Measurements from ENCODE around the gene KAT8. TPM values are rescaled to one million over a fixed set of nuclear protein-coding genes. Genes with fewer than 3 reads are reported as not detected.
"Not testable (repeated sequence)": the region's sequence is repeated elsewhere in the genome, so short reads cannot be mapped to it uniquely, and the experiment has no call there.

Gene KAT8
- total RNA-seq, 1 experiment from 2014 or later, result 66.6 TPM

DNA sequence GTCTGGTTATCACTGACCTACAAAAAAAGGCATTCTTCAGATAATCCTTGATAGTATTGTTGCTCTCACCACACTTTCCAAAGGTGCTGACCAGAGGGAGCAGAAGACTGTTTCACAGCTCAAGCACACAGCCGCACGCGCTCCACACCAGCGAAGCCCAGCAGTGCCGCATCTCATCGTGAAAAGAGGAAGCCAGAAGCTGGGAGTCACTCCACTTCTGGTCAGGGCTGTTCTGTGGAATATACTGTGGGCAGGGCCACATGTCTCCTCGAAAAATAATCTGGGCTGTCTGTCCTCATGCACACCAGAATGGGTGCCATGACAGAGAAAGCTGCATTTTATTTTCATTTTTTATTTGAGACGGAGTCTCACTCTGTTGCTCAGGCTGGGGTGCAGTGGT is 39.7 kb downstream of the KAT8 start:
- TF ChIP-seq CTCF (IDR thresholded peaks at IDR 0.05; ENCODE audit: unreplicated experiment), result no peak
- Mint-ChIP-seq H3K36me3 (ENCODE audit: insufficient read depth, unreplicated experiment) (no peaks in the 10 kb centered on the region), H3K4me1 (ENCODE audit: low read depth, unreplicated experiment) (no peaks in the 10 kb centered on the region), H3K9me3 (ENCODE audit: low read depth, unreplicated experiment) (no peaks in the 10 kb centered on the region), H3K4me3 (ENCODE audit: low read depth, unreplicated experiment) (no peak overlapping the region), H3K27me3 (ENCODE audit: unreplicated experiment) (no peaks in the 10 kb centered on the region), H3K27ac (ENCODE audit: unreplicated experiment) (no peak overlapping the region)
- CTCF ChIA-PET, result interaction anchor here (0.7 to 1.5 kb wide), 3 partner anchors 15 to 44 kb away, joined by 3 to 4 read pairs (median 4); partner anchors contain the start of gene KAT8
- intact Hi-C loops (cut with micrococcal nuclease; ENCODE audit: unreplicated experiment), result loop anchor here (5.0 kb wide), 1 partner anchor 170 kb away; the partner anchor contains the start of gene HSD3B7
- no peak for DNase-seq
- no TSS peak for BruUV-seq (replicated peaks)

DNA sequence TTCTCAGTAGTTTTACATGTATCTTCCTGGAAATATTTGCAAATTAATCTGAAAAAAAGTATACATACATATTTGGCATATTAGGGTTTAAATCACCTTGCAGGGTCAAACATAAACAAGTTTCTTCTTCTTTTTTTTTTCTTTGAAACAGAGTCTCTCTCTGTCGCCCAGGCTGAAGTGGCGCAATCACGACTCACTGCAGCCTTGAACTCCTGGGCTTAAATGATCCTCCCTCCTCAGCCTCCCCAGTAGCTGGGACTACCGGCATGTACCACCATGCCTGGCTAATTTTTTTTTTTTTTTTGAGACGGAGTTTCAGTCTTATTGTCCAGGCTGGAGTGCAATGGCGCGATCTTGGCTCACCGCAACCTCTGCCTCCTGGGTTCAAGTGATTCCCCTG is 49.9 kb downstream of the KAT8 start:
- intact Hi-C loops (cut with micrococcal nuclease; ENCODE audit: unreplicated experiment), result no loop called here
- no peak for DNase-seq
- no peaks in the 10 kb centered on the region for H3K36me3 Mint-ChIP-seq (ENCODE audit: insufficient read depth, unreplicated experiment)
- no peak overlapping the region for H3K4me3 Mint-ChIP-seq (ENCODE audit: low read depth, unreplicated experiment)
- H3K27ac Mint-ChIP-seq (ENCODE audit: unreplicated experiment), result no peak overlapping the region
- BruUV-seq (replicated peaks), result no TSS peak
- H3K4me1 Mint-ChIP-seq (ENCODE audit: low read depth, unreplicated experiment), result peaks cover 8% of the 10 kb centered on the region
- no peak for TF ChIP-seq CTCF (IDR thresholded peaks at IDR 0.05; ENCODE audit: unreplicated experiment)
- CTCF ChIA-PET, result interaction anchor here (0.6 kb wide), 1 partner anchor 22 kb away, joined by 4 read pairs; no protein-coding TSS in a partner anchor
- H3K9me3 Mint-ChIP-seq (ENCODE audit: low read depth, unreplicated experiment), result no peaks in the 10 kb centered on the region
- no peaks in the 10 kb centered on the region for H3K27me3 Mint-ChIP-seq (ENCODE audit: unreplicated experiment)

GRCh38 chr16:31168848-31169247 is 51.4 kb downstream of the KAT8 start:
- CTCF ChIA-PET, result interaction anchor here (0.7 to 0.8 kb wide), 2 partner anchors 29 to 197 kb away, joined by 3 to 6 read pairs; no protein-coding TSS in a partner anchor
- TF ChIP-seq CTCF (IDR thresholded peaks at IDR 0.05; ENCODE audit: unreplicated experiment), result no peak
- Mint-ChIP-seq H3K4me3 (ENCODE audit: low read depth, unreplicated experiment) (no peak overlapping the region), H3K9me3 (ENCODE audit: low read depth, unreplicated experiment) (no peaks in the 10 kb centered on the region), H3K27ac (ENCODE audit: unreplicated experiment) (no peak overlapping the region), H3K4me1 (ENCODE audit: low read depth, unreplicated experiment) (peaks cover 8% of the 10 kb centered on the region), H3K27me3 (ENCODE audit: unreplicated experiment) (no peaks in the 10 kb centered on the region), H3K36me3 (ENCODE audit: insufficient read depth, unreplicated experiment) (no peaks in the 10 kb centered on the region)
- intact Hi-C loops (cut with micrococcal nuclease; ENCODE audit: unreplicated experiment), result no loop called here
- BruUV-seq (replicated peaks), result no TSS peak
- DNase-seq, result no peak

- H3K27ac Mint-ChIP-seq (ENCODE audit: unreplicated experiment); intact Hi-C loops (cut with micrococcal nuclease; ENCODE audit: unreplicated experiment); H3K4me3 Mint-ChIP-seq (ENCODE audit: low read depth, unreplicated experiment); H3K36me3 Mint-ChIP-seq (ENCODE audit: insufficient read depth, unreplicated experiment); BruUV-seq (replicated peaks); H3K27me3 Mint-ChIP-seq (ENCODE audit: unreplicated experiment); DNase-seq; CTCF ChIA-PET; H3K9me3 Mint-ChIP-seq (ENCODE audit: low read depth, unreplicated experiment); H3K4me1 Mint-ChIP-seq (ENCODE audit: low read depth, unreplicated experiment): not testable (repeated sequence)
Observed at GRCh38 chr16:31170048-31170447, 52.6 kb downstream of the KAT8 start.

DNA sequence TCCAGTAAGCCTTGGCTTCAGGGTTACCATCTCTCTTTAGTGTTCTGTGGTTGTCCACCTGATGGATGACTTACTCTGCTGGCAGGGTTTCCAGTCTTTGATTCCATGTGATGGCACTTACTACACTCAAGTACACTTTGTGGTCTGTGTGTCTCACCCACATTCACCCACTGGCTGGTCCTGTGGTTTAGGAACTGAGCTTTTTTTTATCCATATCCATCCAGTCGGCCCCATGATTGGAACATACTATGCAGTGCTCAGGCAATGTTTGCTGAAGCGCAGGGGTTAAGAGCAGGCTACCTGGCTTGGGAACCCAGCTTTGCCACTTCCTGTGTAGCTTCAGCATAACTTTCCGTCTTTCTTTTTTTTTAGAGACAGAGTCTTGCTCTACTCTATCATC is 59.7 kb downstream of the KAT8 start:
- Mint-ChIP-seq H3K36me3 (ENCODE audit: insufficient read depth, unreplicated experiment) (peaks cover 32% of the 10 kb centered on the region), H3K27me3 (ENCODE audit: unreplicated experiment) (no peaks in the 10 kb centered on the region), H3K4me1 (ENCODE audit: low read depth, unreplicated experiment) (peaks cover under 1% of the 10 kb centered on the region), H3K27ac (ENCODE audit: unreplicated experiment) (no peak overlapping the region), H3K9me3 (ENCODE audit: low read depth, unreplicated experiment) (no peaks in the 10 kb centered on the region), H3K4me3 (ENCODE audit: low read depth, unreplicated experiment) (no peak overlapping the region)
- BruUV-seq (replicated peaks), result no TSS peak
- CTCF ChIA-PET, result no interaction called here
- no peak for TF ChIP-seq CTCF (IDR thresholded peaks at IDR 0.05; ENCODE audit: unreplicated experiment)
- no peak for DNase-seq
- intact Hi-C loops (cut with micrococcal nuclease; ENCODE audit: unreplicated experiment), result no loop called here

All from Calu3 (cell line).